OCI-LY1 (cell line): Measurements from ENCODE around the gene FAM76A.

Source experiments
- CTCF ChIP-seq: fragments of 200-600 bp; sonication (generic), shearing (Covaris generic); IDR thresholded peaks from 2 replicates; pipeline ENCODE4 v1.5.1; 2017; ENCODE audit warnings: mild to moderate bottlenecking, antibody characterized with exemption, low read length, moderate library complexity, mixed read lengths
- EZH2 ChIP-seq: fragments of 200-600 bp; sonication (generic), shearing (Covaris generic); IDR thresholded peaks from 2 replicates; pipeline ENCODE4 v1.8.0; 2017; ENCODE audit warnings: borderline replicate concordance, mixed run types, mild to moderate bottlenecking, antibody characterized with exemption, low read length, moderate library complexity, mixed read lengths

- TF ChIP-seq CTCF (no peak), EZH2 (no peak)
These were observed 48.9 kb downstream of the FAM76A start for GRCh38 chr1:27774654-27775053.
